Mucosa of stomach (tissue), 1 donor: Measurements from ENCODE around the gene MRPL44.
A peak's percentile ranks its signal among the peaks of the same experiment; 100 is the strongest.

Source experiments
- H3K27me3 ChIP-seq: one replicate; pipeline ENCODE4 v1.7.0; 2013; ENCODE audit warnings: mild to moderate bottlenecking, low read length; ENCODE audit not compliant: control insufficient read depth, insufficient read depth
- H3K36me3 ChIP-seq: one replicate; pipeline ENCODE4 v1.7.0; 2013; ENCODE audit warnings: low read length; ENCODE audit not compliant: control insufficient read depth, insufficient read depth
- H3K4me1 ChIP-seq: one replicate; pipeline ENCODE4 v1.7.0; 2013; ENCODE audit warnings: mild to moderate bottlenecking, low read length; ENCODE audit not compliant: control insufficient read depth, insufficient read depth
- H3K4me3 ChIP-seq: one replicate; pipeline ENCODE4 v1.7.0; 2013; ENCODE audit warnings: low read length
- H3K9ac ChIP-seq: one replicate; pipeline ENCODE4 v1.7.0; 2013; ENCODE audit warnings: mild to moderate bottlenecking, low read length, moderate library complexity
- H3K9me3 ChIP-seq: one replicate; pipeline ENCODE4 v1.7.0; 2013; ENCODE audit warnings: mild to moderate bottlenecking, low read length, moderate library complexity; ENCODE audit not compliant: control insufficient read depth
- donor health status: Pancreatic carcinoma.

The MRPL44 gene

GRCh38 chr2:223979730-223980396, 22.6 kb downstream of the MRPL44 start:
- Histone ChIP-seq H3K9ac (no peak overlapping the region), H3K9me3 (no peaks in the 10 kb centered on the region), H3K36me3 (no peaks in the 10 kb centered on the region), H3K4me3 (no peak overlapping the region), H3K4me1 (no peaks in the 10 kb centered on the region), H3K27me3 (no peaks in the 10 kb centered on the region)

GRCh38 chr2:223980397-223980735, 23.1 kb downstream of the MRPL44 start:
- Histone ChIP-seq H3K9me3 (no peaks in the 10 kb centered on the region), H3K4me1 (no peaks in the 10 kb centered on the region), H3K36me3 (no peaks in the 10 kb centered on the region), H3K9ac (no peak overlapping the region), H3K4me3 (no peak overlapping the region), H3K27me3 (no peaks in the 10 kb centered on the region)

GRCh38 chr2:223980803-223981202, 23.5 kb downstream of the MRPL44 start:
- H3K9me3 ChIP-seq = no peaks in the 10 kb centered on the region
- H3K27me3 ChIP-seq = no peaks in the 10 kb centered on the region
- H3K4me3 ChIP-seq = no peak overlapping the region
- no peak overlapping the region for H3K9ac ChIP-seq
- H3K4me1 ChIP-seq = no peaks in the 10 kb centered on the region
- H3K36me3 ChIP-seq = no peaks in the 10 kb centered on the region

- Histone ChIP-seq H3K27me3 (no peaks in the 10 kb centered on the region), H3K9ac (no peak overlapping the region), H3K9me3 (no peaks in the 10 kb centered on the region), H3K4me3 (no peak overlapping the region), H3K4me1 (no peaks in the 10 kb centered on the region), H3K36me3 (no peaks in the 10 kb centered on the region)
Measured at GRCh38 chr2:223981241-223981640, 24.0 kb downstream of the MRPL44 start.

- Histone ChIP-seq H3K27me3 (no peaks in the 10 kb centered on the region), H3K9ac (no peak overlapping the region)
Measured at GRCh38 chr2:223989206-223989855, 32.1 kb downstream of the MRPL44 start.

GRCh38 chr2:223989856-223990232, 32.6 kb downstream of the MRPL44 start:
- H3K4me1 ChIP-seq = peaks cover 6% of the 10 kb centered on the region
- H3K9me3 ChIP-seq = no peaks in the 10 kb centered on the region
- H3K9ac ChIP-seq = no peak overlapping the region
- no peaks in the 10 kb centered on the region for H3K36me3 ChIP-seq
- H3K27me3 ChIP-seq = no peaks in the 10 kb centered on the region
- H3K4me3 ChIP-seq = peak overlapping the region; percentile 0

More at GRCh38 chr2:223989206-223989855, 32.1 kb downstream of the MRPL44 start:
- peaks cover 6% of the 10 kb centered on the region for H3K4me1 ChIP-seq
- no peaks in the 10 kb centered on the region for H3K9me3 ChIP-seq
- peak overlapping the region; percentile 0 for H3K4me3 ChIP-seq
- no peaks in the 10 kb centered on the region for H3K36me3 ChIP-seq

- H3K9ac ChIP-seq = no peak overlapping the region
- H3K36me3 ChIP-seq = no peaks in the 10 kb centered on the region
- no peak overlapping the region for H3K4me3 ChIP-seq
- no peaks in the 10 kb centered on the region for H3K9me3 ChIP-seq
- no peaks in the 10 kb centered on the region for H3K27me3 ChIP-seq
- peaks cover 6% of the 10 kb centered on the region for H3K4me1 ChIP-seq
Measured at GRCh38 chr2:223991611-223992010, 34.3 kb downstream of the MRPL44 start.

GRCh38 chr2:223993634-223994232, 36.5 kb downstream of the MRPL44 start:
- no peaks in the 10 kb centered on the region for H3K27me3 ChIP-seq
- H3K4me1 ChIP-seq = peaks cover 6% of the 10 kb centered on the region
- no peaks in the 10 kb centered on the region for H3K9me3 ChIP-seq
- H3K9ac ChIP-seq = no peak overlapping the region
- no peaks in the 10 kb centered on the region for H3K36me3 ChIP-seq
- no peak overlapping the region for H3K4me3 ChIP-seq

GRCh38 chr2:223994562-223995162, 37.4 kb downstream of the MRPL44 start:
- Histone ChIP-seq H3K4me3 (no peak overlapping the region), H3K9me3 (no peaks in the 10 kb centered on the region), H3K9ac (no peak overlapping the region), H3K27me3 (no peaks in the 10 kb centered on the region), H3K36me3 (no peaks in the 10 kb centered on the region), H3K4me1 (no peaks in the 10 kb centered on the region)

- H3K9me3 ChIP-seq = no peaks in the 10 kb centered on the region
- H3K27me3 ChIP-seq = no peaks in the 10 kb centered on the region
- no peak overlapping the region for H3K9ac ChIP-seq
Measured at GRCh38 chr2:223995569-223995968, 38.3 kb downstream of the MRPL44 start.

GRCh38 chr2:223996391-223996790, 39.1 kb downstream of the MRPL44 start:
- Histone ChIP-seq H3K9me3 (no peaks in the 10 kb centered on the region), H3K9ac (no peak overlapping the region), H3K4me3 (no peak overlapping the region), H3K36me3 (no peaks in the 10 kb centered on the region), H3K4me1 (no peaks in the 10 kb centered on the region), H3K27me3 (no peaks in the 10 kb centered on the region)

More at GRCh38 chr2:223995569-223995968, 38.3 kb downstream of the MRPL44 start:
- Histone ChIP-seq H3K36me3 (no peaks in the 10 kb centered on the region), H3K4me1 (no peaks in the 10 kb centered on the region), H3K4me3 (no peak overlapping the region)

GRCh38 chr2:223997938-223998337, 40.7 kb downstream of the MRPL44 start:
- Histone ChIP-seq H3K9ac (no peak overlapping the region), H3K4me3 (no peak overlapping the region), H3K4me1 (no peaks in the 10 kb centered on the region), H3K9me3 (no peaks in the 10 kb centered on the region), H3K27me3 (no peaks in the 10 kb centered on the region), H3K36me3 (no peaks in the 10 kb centered on the region)
